HL-60/S4 treated with phorbol 12-myristate 13-acetate at 8.2 ng/mL for 4 days and 3 days (cell line): ENCODE results near the gene GRIA1.
"Not testable (repeated sequence)": the region's sequence is repeated elsewhere in the genome, so short reads cannot be mapped to it uniquely, and the experiment has no call there.

Experiments
- in situ Hi-C: fragments of 300-500 bp; cut with MboI; formaldehyde crosslinking; loops from 2 replicates; pipeline ENCODE4 v1.15.0; 2022; ENCODE audit warnings: low sequenced_read_pairs

The GRIA1 gene

GRCh38 chr5:153711755-153712154 lies 221.3 kb downstream of the GRIA1 start:
- in situ Hi-C loops: no loop called here

- in situ Hi-C loops: no loop called here
Measured at GRCh38 chr5:153712946-153713345, 222.5 kb downstream of the GRIA1 start.

DNA sequence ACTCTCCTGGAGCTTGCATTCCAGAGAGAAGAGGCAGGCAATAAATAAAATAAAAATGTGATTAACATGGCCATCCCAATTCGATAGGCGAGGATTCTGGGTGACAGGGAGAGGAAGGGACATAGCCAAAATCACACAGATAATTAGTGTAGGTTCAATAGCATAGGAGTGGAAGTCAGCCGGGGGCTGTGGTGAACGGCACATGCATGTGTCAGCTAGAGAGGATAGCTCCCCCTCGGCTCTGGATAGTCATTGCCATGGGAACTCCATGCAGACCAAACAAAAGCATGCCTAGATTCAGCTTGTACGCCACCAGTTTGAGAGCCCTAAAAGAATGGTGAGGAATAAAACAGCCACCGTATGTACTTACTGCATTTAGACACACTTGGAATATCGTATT lies 223.5 kb downstream of the GRIA1 start:
- in situ Hi-C loops: no loop called here

- in situ Hi-C loops: no loop called here
Measured at GRCh38 chr5:153714798-153715197, 224.3 kb downstream of the GRIA1 start.

DNA sequence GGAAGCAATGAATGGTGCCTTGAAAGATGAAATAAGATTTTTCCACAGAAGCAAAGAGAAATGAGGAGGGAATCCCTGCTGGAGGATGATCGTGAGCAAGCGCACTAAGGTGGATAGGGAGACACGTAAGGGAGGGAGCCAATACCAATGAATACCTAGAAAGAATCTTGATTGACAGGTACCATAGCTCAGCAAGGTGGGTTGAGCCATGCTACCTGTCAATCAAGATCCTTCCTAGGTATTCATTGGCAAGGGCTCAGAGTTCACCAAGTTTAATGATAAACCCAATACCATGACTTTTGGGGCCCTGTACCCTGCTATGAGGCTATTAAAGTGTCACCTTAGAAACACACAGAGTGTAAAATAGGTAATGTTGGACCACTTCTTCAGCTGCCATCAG lies 226.8 kb downstream of the GRIA1 start:
- in situ Hi-C loops: no loop called here

DNA sequence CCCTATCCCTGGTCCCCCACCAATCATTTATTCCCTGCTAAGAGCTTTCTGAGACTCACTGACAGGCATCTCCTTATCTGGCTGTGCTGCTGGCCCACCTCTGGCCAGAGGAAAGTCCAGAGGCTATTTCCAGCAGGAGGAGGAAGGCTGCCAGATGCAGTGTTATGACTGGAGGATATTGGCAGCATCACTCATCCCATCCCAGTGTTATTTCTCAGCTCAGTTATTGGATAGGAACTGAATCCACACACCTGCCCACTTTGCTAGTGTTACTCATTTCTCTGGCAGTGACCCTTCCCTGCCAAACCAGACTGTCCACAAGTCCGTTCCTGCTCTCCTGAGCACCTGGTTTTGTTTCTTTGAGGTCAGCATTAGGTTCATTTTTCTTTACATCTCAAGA lies 228.2 kb downstream of the GRIA1 start:
- in situ Hi-C loops: no loop called here

DNA sequence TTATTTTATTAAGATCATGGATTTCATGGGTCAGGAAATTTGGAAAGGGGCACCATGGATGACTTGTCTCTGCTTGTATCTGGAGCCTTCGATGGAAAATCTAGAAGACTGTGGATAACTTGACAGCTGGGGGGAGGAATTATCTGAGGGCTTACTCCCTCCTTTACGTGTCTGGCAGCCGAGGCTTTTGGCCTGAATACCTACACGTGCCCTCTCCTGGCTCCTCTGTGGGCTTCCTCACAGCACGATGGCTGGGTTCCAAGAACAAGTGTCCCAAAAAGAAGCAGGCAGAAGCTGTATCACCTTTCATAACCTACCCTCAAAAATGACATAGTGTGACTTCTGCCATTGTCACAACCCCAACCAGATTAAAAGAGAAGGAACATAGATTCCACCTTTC lies 228.9 kb downstream of the GRIA1 start:
- in situ Hi-C loops: no loop called here

DNA sequence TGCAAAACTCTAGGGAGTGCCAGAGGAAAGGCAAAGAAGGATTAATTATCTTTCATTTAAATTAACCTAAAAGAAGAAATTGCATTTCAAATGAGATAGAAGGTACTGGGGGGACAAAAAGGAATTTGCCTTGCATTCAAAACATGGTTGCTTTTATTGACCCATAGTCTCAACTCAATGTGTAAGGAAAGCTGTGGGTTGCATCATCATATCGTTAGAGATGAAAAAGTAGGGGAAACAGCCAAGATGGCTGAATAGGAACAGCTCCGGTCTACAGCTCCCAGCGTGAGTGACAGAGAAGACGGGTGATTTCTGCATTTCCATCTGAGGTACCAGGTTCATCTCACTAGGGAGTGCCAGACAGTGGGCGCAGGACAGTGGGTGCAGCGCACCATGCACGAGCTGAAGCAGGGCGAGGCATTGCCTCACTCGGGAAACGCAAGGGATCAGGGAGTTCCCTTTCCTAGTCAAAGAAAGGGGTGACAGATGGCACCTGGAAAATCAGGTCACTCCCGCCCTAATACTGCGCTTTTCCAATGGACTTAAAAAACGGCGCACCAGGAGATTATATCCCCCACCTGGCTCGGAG lies 232.6 kb downstream of the GRIA1 start:
- in situ Hi-C loops: not testable (repeated sequence)

DNA sequence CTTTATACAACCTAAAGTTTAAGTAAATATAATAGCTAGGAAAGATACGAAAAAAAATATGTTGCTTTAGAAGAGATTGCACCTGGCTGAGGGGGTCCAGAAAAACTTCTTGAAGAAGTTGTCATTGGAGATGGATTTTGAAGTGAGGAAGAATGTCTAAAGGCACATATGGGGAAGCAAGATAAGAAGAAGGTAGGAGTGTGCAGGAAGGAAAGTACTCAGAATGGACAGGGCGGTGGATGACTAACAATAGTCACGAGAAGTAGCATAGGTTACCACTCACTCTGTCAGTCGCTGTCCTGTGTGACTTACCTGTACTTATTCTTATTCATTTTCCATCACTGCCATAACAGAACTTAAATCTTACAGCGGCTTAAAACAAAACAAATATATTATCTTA lies 251.6 kb downstream of the GRIA1 start:
- in situ Hi-C loops: no loop called here

GRCh38 chr5:153744751-153745150 lies 254.3 kb downstream of the GRIA1 start:
- in situ Hi-C loops: no loop called here

GRCh38 chr5:153745778-153746395 lies 255.4 kb downstream of the GRIA1 start:
- in situ Hi-C loops: no loop called here

- in situ Hi-C loops: no loop called here
Measured at GRCh38 chr5:153746440-153746839, 256.0 kb downstream of the GRIA1 start.

DNA sequence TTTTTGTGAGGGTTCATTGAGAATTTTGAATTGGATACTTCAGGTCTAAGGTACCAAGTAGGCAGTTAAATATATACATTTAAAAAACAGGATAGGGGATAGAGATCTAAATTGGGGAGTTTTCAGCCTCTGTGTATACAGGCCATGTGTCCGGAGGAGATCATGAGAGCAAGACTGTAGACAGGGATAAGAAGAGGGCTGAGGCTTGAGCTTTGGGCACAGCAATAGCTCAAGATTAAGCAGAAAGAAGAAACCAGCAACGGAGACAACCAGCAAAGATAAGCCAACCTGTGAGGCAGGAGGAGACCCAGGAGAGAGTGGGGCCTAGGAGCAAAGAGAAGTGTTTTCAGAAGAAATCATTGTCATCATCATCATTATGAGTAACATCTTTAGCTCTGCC lies 258.4 kb downstream of the GRIA1 start:
- in situ Hi-C loops: no loop called here

- in situ Hi-C loops: no loop called here
Measured at GRCh38 chr5:153749960-153750359, 259.5 kb downstream of the GRIA1 start.

GRCh38 chr5:153751251-153751650 lies 260.8 kb downstream of the GRIA1 start:
- in situ Hi-C loops: no loop called here

GRCh38 chr5:153752890-153753289 lies 262.4 kb downstream of the GRIA1 start:
- in situ Hi-C loops: no loop called here

DNA sequence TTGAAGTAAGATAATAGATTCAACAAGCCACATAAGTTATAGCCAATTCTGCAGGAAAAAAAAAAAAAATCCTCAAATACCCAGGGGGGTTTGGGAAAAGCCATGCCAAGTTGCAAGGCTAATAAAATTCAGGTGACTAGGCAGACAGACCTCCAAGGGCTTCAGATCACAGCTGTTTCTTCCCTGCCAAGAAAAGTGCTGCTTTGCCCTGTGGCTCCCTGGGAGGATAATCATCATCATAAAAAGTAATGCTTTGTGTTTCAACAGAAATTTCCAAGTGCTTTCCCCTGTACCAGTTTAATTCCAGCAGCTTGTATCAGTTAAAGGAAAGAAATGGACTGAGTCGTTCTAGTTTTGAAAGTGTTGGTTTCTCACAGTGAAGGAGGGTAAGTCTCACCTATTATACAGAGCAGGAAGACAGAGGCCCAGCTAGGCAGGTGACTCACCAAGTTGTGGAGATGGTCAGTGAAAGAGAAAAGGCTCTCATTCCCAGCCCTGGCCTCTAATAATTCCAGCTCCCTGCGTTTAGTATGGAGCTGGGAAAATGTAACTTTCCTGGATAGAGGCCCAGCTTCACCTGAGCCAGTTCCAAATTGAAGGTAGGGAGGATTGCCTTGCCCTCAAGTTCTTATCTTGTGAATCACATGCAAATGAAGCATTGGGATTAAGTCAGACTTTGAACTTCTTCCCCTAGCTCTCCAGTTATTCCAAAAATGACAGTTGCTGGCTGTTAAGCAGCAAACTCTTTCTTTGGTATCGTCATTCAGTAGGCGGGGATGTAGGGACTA lies 263.4 kb downstream of the GRIA1 start:
- in situ Hi-C loops: no loop called here

DNA sequence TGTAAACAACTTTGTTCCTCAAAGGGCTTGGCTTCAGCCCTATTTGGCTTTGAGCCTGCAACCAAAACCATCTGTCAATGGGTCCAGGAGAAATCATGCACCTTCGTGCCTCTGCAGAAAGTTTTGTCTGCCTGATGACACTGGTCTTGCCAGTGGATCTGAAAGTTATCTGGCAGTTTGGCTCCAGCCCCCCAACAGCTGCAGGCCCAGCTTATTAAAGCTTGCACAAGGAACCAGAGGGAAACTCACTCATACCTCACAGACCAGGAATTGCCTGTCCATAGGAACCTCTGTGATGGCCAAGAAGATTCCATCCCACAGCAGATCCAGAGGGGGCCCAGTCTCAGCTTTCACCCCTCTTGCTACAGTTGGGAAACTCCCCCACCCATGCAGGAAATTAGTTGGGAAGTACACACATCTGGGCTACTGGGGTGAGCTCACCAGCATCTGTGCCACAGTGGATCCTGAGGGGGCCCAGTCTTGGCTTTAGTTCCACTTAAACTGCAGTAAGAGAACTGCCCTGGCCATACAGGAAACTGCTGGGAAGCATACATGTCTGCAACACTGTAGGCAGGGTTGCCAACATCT lies 265.5 kb downstream of the GRIA1 start:
- in situ Hi-C loops: no loop called here

- in situ Hi-C loops: no loop called here
Measured at GRCh38 chr5:153756540-153756939, 266.1 kb downstream of the GRIA1 start.

GRCh38 chr5:153765987-153766386 lies 275.5 kb downstream of the GRIA1 start:
- in situ Hi-C loops: no loop called here

- in situ Hi-C loops: no loop called here
Measured at GRCh38 chr5:153767221-153768188, 277.0 kb downstream of the GRIA1 start.
